Chondrocyte (in vitro differentiated cells): Measurements from ENCODE around the gene MYG1. TPM values are rescaled to one million over a fixed set of nuclear protein-coding genes. Genes with fewer than 3 reads are reported as not detected.

ENCODE experiments used
- DNase-seq: peaks from one replicate; pipeline ENCODE4 v3.0.0; 2021; ENCODE audit warnings: mixed read lengths, low spot score
- H3K27ac Mint-ChIP-seq: one replicate; pipeline ENCODE4 v1.8.0; 2021; ENCODE audit warnings: mild to moderate bottlenecking, moderate library complexity, mixed read lengths; ENCODE audit not compliant: unreplicated experiment
- H3K27me3 Mint-ChIP-seq: 2 replicates; pipeline ENCODE4 v1.8.0; 2021; ENCODE audit warnings: low read depth, mixed read lengths
- H3K36me3 Mint-ChIP-seq: 2 replicates; pipeline ENCODE4 v1.8.0; 2021; ENCODE audit warnings: low read depth, mixed read lengths
- H3K4me1 Mint-ChIP-seq: 2 replicates; pipeline ENCODE4 v1.8.0; 2021; ENCODE audit warnings: low read depth, mild to moderate bottlenecking, mixed read lengths
- H3K4me3 Mint-ChIP-seq: one replicate; pipeline ENCODE4 v1.8.0; 2021; ENCODE audit warnings: mild to moderate bottlenecking, moderate library complexity, mixed read lengths; ENCODE audit not compliant: unreplicated experiment
- H3K9me3 Mint-ChIP-seq: 2 replicates; pipeline ENCODE4 v1.8.0; 2021; ENCODE audit warnings: low read depth, mixed read lengths
- CTCF ChIP-seq: fragments of 200-600 bp; sonication (generic); IDR thresholded peaks from 2 replicates; pipeline ENCODE4 v1.5.0; 2021; ENCODE audit warnings: antibody characterized with exemption, mild to moderate bottlenecking, moderate library complexity
- total RNA-seq: library from RNA; stranded (reverse); gene quantifications from 3 replicates; pipeline ENCODE4 v1.2.1, GENCODE V29; 2021

The MYG1 gene
- total RNA-seq, 1 donor from 2014 or later: 47.0 TPM

- no peaks in the 10 kb centered on the region for H3K36me3 Mint-ChIP-seq
- H3K27me3 Mint-ChIP-seq: no peaks in the 10 kb centered on the region
- no peak for DNase-seq
Measured at GRCh38 chr12:53277981-53278380, 21.5 kb upstream of the MYG1 start.

GRCh38 chr12:53279283-53279869 lies 20.1 kb upstream of the MYG1 start:
- no peaks in the 10 kb centered on the region for H3K27me3 Mint-ChIP-seq
- peaks cover 6% of the 10 kb centered on the region for H3K4me1 Mint-ChIP-seq
- no peak for TF ChIP-seq CTCF
- H3K9me3 Mint-ChIP-seq: no peaks in the 10 kb centered on the region
- H3K4me3 Mint-ChIP-seq: no peak overlapping the region
- H3K36me3 Mint-ChIP-seq: no peaks in the 10 kb centered on the region
- H3K27ac Mint-ChIP-seq: no peak overlapping the region
- DNase-seq: no peak

More at GRCh38 chr12:53277981-53278380, 21.5 kb upstream of the MYG1 start:
- Mint-ChIP-seq H3K4me1 (no peaks in the 10 kb centered on the region), H3K9me3 (no peaks in the 10 kb centered on the region), H3K4me3 (no peak overlapping the region), H3K27ac (no peak overlapping the region)
- no peak for TF ChIP-seq CTCF

DNA sequence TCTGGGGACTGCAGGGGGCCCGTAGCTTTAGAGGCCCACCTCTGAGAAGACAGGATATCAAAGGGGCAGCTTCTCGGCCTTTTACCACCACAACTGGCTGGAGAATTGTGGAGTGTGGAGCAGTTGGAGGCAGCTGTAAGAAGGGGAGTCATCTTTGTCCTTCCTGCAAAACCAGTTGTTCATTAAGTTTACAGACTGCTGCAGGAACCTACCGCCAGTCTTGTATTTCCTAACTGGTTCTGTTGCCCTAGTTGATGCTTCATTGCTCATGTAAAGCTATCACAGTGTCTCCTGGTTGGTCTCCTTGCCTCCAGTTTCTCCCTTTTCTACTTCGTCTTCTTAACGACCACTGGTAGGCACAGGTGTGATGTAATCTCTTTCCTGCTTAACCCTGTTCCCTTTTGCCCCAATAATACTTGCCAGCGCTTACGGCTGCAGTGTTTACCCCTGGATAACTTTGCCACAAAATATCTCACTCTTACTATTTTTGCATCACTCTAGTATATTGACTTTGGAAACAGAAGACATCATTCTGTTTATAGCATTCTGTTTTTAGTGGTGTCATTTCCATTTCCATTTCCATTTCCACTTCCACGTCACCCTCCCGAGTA lies 19.5 kb upstream of the MYG1 start:
- Mint-ChIP-seq H3K4me3 (no peak overlapping the region), H3K9me3 (no peaks in the 10 kb centered on the region), H3K27me3 (no peaks in the 10 kb centered on the region), H3K4me1 (peaks cover 6% of the 10 kb centered on the region), H3K27ac (no peak overlapping the region), H3K36me3 (no peaks in the 10 kb centered on the region)
- TF ChIP-seq CTCF: no peak
- no peak for DNase-seq

GRCh38 chr12:53286448-53286847 lies 13.0 kb upstream of the MYG1 start:
- Mint-ChIP-seq H3K27ac (no peak overlapping the region), H3K36me3 (no peaks in the 10 kb centered on the region), H3K9me3 (no peaks in the 10 kb centered on the region), H3K27me3 (no peaks in the 10 kb centered on the region), H3K4me3 (no peak overlapping the region), H3K4me1 (peaks cover 8% of the 10 kb centered on the region)
- no peak for TF ChIP-seq CTCF
- DNase-seq: no peak

DNA sequence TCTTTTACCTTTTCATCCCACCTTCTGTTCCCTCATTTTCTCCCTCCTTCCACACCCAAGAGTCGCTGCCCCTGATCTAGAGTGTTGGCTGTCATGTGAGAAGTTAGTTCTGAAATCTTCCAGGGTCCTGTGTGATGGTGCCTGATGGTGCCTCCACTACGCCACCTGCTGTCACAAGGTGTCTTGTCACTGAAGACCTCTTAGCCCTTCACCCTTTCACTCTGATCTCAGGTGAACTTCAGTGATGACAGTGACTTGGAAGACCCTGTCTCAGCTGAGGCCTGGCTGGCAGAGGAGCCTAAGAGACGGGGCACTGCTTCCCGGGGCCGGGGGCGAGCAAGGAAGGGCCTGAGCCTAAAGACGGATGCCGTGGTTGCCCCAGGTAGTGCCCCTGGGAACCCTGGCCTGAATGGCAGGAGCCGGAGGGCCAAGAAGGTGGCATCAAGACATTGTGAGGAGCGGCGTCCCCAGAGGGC lies 11.7 kb upstream of the MYG1 start:
- Mint-ChIP-seq H3K27me3 (no peaks in the 10 kb centered on the region), H3K27ac (no peak overlapping the region), H3K36me3 (no peaks in the 10 kb centered on the region), H3K4me1 (peaks cover 8% of the 10 kb centered on the region), H3K9me3 (no peaks in the 10 kb centered on the region), H3K4me3 (no peak overlapping the region)
- peak; percentile 87 for TF ChIP-seq CTCF
- no peak for DNase-seq
